NCI-H146 treated with DMSO at 0.1 percent for 48 hours (cell line): Measurements from ENCODE around the gene SORBS1.
A peak's percentile ranks its signal among the peaks of the same experiment; 100 is the strongest.

Experiments used
- DNase-seq: peaks from one replicate; lab custom pipeline; 2025; ENCODE audit not compliant: unreplicated experiment; lab: John Stamatoyannopoulos, UW

The SORBS1 gene

DNA sequence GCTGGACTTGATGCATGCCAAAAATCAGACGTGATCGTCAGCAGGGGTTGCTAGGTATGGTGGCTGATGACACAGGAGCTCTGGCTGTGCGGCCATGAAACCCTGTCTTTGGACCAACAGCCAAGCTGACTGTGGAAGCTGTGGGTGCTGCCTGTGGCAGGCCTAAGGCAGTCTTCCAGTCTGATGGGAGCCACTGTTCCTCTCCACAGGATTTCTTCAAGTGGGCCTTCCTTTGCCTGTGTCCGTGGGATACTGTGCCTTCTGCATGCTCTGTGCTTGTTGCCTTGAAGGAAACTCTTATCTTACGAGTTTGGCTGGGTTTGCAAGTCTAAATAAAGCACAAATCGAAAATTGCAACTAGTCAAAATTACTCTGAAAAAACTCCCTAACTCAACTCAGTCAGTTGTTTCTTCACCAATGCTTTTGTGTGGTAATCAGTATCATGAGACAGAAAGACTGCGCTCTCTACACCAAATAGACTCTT is 168.4 kb downstream of the SORBS1 start:
- DNase-seq = no peak

DNA sequence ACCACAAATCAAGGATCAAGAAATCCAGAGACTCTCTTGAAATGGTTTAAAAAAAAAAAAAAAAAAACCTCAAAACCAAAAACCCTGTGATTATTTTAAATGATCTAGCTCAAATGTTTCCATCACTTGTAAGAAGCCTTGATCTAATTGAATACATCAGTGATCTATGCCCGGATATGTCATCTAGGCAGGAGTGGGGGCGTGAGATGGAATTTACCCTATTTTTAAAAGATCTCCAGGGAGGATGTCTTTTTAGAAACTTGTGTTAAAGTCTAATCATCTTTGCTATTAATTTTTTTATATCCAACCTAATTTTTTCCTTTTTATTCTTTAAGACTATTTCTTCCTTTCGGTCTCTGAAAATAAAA is 169.0 kb downstream of the SORBS1 start:
- DNase-seq = no peak

DNA sequence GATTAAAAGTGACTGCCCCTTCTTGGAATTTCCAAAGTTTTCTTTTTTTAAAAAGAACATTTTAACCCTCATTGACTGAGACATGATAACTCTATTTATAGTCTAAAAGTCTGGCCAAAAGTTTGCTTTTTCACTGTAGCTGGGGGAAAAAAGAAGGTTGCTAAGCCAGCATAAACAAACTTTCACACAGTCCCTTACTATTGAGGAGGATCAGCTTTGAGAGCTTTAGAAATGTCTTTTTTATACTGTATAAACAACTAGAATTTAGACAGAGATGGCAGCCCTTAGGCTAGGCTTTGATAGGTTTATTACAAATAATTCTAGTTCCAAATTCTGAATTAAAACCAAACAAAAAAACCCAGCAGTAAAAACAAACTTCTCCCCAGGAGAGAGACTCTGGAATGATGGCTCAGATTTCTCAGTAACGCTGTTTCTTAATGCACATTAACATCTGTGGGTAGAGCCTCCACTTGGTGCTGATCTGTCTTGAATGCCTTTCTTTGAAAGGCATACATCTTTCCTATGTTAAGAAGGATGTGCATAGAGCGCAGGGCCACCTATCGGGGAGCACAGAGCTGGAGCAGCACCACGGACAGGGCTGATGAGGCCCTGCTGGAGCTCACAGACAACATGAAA is 169.5 kb downstream of the SORBS1 start:
- DNase-seq = no peak

DNA sequence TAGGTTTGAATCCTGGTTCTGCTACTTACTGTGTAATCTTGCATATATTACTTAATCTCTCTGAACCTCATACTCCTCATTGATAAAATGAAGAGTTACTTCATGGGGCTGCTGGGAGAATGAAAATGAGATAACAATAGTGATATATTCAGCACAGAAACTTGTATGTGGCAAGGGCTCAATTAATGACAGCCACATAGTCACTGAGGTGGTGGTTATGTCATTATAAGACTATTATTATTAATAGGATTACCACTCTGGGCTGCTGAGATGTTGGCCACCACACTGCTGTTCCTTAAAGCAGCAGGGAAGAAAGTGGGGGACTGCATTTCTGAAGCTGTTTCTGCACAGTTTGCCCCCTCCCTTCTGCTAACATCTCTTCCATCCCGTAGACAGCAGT is 170.0 kb downstream of the SORBS1 start:
- no peak for DNase-seq

DNA sequence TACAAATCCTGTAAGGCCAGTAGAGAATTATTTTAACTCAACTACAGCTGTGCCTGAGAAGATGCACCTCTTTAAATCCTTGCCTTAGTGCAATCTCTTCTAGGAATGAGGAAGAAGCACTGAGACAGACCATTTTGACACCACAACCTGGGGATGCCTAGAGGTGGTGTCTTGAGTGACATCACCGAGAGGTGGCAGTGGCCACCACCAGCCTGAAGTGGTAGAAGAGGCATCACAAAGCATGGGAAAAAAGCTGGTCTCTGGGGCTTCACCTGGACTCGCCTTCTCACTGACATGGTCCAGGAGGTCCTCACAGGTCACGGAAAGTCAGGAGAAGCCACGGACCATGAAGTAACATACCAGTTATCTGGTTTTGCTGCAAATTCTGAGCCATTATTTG is 171.2 kb downstream of the SORBS1 start:
- DNase-seq = no peak

DNA sequence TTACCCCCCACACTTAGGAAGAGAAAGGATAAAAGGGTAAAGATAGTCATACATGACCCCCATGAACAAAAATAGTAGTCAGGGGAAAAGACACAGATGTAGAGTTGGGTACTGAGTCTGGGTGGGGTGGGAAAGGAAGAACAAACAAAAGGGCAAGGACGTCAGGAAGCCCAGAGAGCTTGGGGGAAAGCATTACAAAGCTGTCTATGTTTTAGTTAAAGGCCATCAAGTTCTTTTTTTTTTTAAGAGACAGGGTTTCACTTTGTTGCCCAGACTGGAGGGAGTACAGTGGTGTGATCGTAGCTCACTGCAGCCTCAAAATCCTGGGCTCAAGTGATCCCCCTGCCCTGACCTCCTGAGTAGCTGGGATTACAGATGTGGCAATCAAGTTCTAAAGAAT is 172.0 kb downstream of the SORBS1 start:
- DNase-seq = no peak

DNA sequence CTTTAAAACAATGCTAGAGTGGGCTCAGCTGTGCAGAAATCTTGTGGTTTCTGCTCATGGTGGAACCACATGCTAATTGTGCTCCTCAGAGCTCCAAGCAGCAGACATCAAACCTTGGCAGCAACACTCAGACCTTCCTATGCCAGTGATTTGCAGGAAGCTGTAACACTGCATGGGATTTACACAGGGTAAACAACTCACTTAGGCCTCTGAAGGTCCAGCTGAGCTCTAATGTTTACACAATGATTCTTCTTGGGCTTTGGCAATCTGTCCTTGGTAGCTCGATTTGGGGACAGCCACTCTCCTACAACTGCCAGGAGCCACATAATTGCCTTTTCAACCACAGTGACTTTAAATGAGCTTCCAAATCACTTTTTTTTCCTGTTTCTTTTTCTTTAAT is 172.6 kb downstream of the SORBS1 start:
- peak; percentile 27 for DNase-seq

DNA sequence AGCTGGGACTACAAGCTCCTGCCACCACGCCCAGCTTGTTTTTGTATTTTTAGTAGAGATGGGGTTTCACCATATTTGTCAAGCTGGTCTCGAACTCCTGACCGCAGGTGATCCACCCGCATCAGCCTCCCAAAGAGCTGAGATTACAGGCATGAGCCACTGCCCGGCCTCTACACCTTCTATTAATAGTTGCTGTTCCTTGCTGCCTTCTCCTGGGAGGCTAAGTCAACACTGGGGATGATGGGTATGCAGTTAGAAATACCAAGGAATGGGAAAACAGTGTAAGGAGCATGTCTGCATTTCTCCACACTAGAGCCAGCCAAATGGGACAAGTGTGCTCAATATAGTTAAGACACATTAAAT is 173.1 kb downstream of the SORBS1 start:
- no peak for DNase-seq

DNA sequence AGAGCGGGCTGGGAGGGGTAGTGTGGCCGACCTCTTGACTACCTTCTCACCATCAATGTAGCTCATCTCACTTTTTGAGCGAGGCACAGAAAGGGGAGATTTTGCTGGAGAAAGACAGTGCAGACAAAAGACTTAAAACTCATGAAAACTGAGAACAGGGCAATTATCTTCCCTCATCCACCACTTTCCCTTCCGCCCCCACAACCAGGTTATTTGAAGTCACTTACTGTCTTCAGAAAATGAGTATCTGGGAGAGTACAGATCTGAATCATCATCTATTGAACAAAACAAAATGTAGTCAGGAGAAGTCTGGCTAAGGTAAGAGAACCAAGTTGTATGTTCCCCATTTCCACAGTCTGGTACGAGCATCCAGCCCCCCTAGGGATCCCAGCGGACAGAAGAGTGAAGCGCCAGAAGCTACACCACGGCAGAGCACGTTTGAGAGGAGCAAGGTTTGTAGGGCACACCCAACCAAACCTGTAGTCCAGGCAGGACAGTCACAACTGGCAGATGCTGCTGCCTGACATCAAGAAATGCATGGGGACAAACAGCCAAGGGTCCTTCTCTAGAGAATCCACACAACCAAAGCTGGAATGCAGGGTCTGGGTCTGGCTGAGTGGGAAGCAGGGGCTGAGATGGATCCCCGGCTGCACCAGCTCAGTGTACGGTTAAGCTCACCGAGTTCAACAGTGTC is 177.0 kb downstream of the SORBS1 start:
- no peak for DNase-seq

DNA sequence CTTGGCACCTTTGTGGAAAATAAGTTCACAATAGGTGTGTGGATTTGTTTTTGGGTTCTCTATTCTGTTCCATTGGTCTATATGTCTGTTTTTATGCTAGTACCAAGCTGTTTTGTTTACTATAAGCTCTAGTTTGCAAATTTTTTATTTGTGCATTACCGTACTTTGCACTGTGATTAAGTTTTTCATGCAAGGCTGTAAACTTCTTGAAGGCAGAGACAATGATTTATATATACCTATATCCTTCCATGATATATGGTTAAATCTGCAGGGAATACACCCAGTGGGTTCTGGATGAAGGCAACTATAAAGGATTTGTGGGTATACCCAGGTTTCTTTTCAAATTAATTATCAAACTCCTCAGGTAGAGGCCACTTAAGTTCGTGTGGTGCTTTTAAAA is 178.6 kb downstream of the SORBS1 start:
- DNase-seq = no peak

DNA sequence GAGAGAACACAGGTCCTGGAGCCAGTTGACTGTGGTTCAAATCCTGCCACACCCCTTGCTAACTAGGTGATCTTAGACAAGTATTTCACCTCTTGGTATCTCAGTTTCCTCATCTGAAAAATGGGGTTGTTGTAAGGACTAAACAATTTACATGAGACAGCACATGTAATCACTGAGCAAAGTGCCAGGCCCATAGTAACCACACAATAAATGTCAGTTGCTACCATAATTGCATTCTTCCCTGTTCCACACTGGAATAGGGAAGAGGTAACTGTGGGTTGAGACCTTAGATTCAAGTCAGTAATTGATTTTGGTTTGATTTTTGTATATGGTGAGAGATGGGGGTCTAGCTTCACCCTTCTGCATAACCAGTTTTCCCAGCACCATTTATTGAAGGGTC is 179.0 kb downstream of the SORBS1 start:
- no peak for DNase-seq

DNA sequence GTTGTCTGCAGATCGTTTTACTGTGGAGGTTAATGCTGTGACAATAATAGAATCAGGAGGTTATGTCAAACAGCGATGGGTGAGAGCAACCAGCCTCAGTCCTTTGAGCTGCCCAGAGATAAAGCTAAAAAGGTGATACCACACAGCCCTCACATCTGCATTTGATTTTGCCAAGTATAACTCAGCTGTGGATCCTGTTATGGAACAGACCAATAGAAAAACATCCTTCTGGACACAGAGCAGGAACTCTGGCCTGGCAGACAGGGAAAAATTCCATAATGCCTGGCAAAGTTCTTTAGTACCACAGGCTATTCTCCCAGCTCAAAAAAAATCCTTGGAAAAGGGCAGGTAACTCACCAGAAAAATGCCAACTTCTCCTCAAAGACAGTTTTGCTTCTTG is 183.2 kb downstream of the SORBS1 start:
- DNase-seq = no peak

DNA sequence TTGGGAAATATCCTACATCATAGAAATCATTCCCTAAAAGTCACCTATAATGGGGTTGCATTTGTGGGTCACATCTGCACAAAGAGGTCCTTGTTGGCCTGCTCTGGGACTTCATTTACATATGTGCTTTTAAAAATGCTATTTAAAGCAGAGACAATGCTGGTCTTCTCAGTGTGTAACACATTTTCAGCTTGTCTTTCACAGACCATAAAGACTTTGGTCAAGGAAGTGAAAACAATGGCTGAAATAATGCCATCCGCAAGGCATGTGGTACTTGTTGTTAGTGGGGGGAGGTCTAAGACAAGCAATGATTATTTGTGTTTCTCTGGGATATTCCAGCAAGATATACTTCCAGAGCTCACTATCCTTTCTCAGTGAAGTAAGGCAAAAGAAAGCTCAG is 185.8 kb downstream of the SORBS1 start:
- no peak for DNase-seq

DNA sequence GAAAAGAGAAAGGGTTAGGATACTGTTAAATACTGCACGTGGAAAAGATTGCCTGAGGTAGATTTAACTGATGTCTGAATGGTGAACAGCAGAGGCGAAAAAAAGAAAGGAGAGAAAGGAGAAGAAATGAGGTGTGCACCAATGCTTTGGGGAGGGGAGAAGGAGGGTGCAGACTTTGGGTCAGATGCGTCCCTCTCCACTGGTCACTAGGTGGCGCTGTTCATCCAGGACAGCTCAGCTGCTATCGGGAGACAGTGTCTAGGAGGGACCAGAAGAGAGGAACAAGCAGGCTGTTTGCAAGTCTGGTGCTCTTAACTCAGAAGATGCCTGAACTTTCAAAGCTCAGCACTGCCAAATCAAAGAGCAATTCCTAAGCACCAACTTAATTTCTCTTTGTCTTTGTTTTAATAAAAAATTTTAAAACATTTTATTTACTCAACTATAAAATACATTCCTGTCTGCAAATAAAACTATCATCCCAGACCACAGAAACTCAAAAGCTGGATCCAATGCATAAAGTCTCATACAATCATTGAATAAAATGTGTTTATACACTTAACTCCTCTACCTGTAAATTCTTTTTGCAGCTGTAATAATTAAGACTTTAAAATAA is 186.5 kb downstream of the SORBS1 start:
- DNase-seq = peak; percentile 63

DNA sequence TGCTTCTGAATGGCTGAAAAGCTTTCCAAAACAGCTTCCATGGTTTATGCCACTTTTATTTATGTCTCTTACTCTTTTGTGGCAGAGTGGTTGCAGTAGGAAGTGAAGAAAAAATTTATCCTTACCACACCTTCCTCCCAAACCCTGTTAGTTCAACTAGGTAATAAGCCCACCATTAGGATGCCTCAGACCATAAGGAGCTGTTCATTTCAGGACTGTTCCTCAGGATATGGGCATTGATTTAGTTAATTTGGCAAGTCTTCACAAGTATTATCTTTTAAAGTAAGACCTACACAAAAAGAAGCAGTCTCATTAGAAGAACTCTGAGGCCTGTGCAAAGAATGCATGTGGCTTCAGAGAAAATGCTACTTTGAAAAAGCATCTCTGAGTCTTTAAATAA is 187.5 kb downstream of the SORBS1 start:
- DNase-seq = no peak

DNA sequence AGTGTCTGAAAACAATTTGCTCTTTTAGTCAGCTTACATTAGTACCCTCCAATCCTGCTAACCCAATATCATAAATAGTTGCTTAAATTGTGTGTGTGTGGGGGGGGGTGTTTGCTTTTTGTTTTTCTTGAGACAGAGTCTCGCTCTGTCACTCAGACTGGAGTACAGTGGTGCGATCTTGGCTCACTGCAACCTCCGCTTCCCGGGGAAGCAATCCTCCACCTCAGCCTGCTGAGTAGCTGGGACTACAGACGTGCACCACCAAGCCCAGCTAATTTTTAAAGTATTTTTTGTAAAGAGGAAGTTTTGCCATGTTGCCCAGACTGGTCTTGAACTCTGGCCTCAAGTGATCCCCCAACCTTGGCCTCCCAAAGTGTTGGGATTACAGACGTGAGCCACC is 196.8 kb downstream of the SORBS1 start:
- DNase-seq = no peak

DNA sequence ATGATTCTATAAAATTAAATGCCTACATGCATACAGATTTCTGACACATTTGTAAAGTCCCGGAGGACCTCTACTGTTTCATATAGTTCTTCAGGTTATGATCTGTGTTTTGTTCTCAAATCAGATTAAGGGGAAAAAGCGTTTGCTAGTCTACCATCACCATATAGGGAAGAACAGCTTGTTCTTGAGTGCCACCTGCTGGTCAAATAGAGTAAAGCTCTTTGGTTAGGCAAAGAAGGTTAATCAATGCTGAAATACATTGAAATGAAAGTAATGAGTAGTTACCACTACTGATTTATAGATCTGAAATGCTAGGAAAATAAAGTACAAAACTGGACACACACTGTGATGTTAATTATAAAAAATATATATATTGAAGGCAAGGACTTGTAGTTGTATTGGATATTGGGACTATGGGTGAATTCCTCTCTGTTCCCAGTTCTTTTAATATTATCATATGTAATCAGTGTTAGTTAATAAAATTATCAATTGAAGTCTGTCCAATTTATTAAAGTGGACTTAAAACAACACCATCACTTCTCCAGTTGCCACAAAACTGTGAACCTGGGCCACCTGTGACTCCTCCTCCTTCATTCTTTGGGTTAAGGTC is 197.8 kb downstream of the SORBS1 start:
- peak; percentile 41 for DNase-seq

DNA sequence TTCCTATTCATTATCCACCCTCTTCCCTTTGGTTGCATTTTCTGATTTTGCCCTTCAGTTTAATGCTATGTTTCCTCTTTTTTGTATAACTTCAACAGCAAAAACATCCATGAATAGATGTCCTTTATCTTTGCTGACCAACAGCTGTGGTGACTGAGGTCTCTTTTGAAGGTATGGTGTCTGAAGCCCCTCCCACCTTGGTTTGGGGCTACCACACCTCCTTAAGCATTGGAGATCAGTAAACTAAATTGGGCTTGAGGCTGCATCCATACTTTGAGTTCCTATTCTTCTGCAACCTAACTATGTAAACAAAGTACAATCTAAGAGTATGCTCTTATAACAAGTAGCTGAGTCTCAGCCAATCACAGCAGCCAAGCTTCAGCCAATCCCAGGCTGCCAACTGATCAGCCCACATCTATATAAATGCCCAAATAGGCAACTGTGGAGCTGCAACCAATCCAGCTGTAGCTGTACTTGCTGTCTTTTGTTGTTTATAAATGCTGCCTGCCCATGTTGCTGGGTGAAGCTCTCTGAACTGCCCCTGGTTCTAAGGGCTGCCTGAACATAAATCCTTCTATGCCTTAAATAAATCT is 201.0 kb downstream of the SORBS1 start:
- no peak for DNase-seq

DNA sequence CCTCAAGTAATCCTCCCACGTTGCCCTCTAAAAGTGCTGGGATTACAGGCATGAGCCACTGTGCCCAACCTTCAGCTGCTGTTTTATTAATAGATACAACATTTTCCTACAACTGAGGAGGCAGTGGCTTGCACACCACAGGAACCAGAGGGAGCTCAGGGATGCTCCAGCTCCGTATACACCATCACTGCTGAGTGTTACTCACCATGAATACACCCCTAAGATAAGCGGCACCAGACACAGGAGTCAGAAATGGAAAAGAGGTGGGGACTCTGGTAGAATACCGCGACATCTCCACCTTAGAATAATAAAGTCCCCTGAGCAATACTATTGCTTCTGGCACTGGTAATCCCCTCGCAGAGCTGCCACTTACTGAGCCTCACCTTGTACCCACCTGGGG is 201.7 kb downstream of the SORBS1 start:
- DNase-seq = no peak

DNA sequence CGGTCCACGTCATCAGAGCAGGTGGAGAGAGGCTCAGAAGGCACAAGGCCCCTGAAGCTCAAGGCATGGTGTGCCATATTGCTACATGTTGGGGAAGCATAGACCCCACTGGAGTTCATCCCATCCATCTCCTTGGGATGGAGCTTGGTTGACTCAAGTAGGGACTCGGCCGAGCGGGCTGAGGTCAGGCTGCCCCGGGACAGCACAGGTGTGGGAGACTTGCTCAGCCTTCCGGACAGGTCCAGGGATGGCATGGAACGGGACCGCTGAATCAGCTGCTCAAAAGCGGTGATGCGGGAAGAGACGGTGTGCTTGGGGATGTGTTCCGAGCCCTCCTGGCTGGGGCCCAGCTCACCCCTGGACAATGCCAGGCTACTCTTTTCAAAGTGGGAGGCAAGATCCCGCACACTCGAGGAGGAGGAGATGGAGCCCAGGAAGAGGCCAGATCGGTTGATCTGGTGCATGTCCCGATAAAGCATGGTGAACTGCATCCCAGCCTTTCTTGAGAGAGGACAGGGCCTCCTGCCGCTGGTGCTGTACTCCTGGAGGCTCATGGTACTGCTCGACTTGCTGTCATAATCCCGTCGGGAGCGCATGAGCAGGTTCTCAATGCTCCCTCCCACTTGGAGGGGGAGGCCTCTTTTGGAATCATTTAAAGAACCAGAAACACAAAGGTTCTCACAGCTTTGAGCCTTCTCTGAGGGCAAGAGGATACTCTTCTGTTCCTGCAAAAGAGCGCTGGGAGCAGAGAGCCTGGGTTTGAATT is 204.8 kb downstream of the SORBS1 start:
- DNase-seq = no peak

DNA sequence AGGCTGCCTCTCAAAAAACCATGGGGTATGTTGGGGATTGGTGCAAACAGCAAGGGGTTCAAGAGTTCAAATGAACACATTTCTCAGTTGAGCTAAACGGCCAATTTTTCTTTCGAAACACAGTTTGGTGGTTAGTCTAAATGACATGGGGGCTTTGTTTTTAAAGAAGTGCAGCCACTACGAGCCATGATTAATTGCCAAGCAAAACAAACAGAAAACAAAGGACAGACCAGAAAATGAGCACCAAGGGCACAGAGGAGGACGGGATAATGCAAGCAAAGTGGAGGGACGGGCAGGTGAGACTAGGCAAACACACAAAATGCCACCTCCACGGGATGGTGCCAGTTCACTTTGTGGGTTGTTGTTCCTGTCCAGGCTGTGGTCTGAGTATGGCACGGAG is 205.9 kb downstream of the SORBS1 start:
- DNase-seq = peak; percentile 37
